C4-2B (cell line): ENCODE results near the gene R3HDM4.

Source experiments
- ZFX ChIP-seq: fragments of 450-650 bp; IDR thresholded peaks from 2 replicates; pipeline ENCODE4 v1.6.1; 2017
- TF ChIP-seq, protein P1 (sequence below): fragments of 450-650 bp; conservative IDR thresholded peaks from 2 replicates; pipeline ENCODE4 v1.5.1; 2017; ENCODE audit warnings: mild to moderate bottlenecking

GRCh38 chr19:892243-892893 lies 20.7 kb downstream of the R3HDM4 start:
- TF ChIP-seq, protein P1, sequence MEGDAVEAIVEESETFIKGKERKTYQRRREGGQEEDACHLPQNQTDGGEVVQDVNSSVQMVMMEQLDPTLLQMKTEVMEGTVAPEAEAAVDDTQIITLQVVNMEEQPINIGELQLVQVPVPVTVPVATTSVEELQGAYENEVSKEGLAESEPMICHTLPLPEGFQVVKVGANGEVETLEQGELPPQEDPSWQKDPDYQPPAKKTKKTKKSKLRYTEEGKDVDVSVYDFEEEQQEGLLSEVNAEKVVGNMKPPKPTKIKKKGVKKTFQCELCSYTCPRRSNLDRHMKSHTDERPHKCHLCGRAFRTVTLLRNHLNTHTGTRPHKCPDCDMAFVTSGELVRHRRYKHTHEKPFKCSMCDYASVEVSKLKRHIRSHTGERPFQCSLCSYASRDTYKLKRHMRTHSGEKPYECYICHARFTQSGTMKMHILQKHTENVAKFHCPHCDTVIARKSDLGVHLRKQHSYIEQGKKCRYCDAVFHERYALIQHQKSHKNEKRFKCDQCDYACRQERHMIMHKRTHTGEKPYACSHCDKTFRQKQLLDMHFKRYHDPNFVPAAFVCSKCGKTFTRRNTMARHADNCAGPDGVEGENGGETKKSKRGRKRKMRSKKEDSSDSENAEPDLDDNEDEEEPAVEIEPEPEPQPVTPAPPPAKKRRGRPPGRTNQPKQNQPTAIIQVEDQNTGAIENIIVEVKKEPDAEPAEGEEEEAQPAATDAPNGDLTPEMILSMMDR, result no peak
- no peak for TF ChIP-seq ZFX
